Ishikawa (cell line): ENCODE results near the gene MTF2.

Source experiments
- CEBPB ChIP-seq: IDR thresholded peaks from 2 replicates; pipeline ENCODE4 v1.6.1; 2012
- CREB1 ChIP-seq: IDR thresholded peaks from 2 replicates; pipeline ENCODE4 v1.6.1; 2012; ENCODE audit warnings: low read depth
- EGR1 ChIP-seq: IDR thresholded peaks from 2 replicates; pipeline ENCODE4 v1.6.1; 2012
- EP300 ChIP-seq: IDR thresholded peaks from 2 replicates; pipeline ENCODE4 v1.6.1; 2012; ENCODE audit warnings: borderline replicate concordance
- FOXM1 ChIP-seq: IDR thresholded peaks from 2 replicates; pipeline ENCODE4 v1.6.1; 2012; ENCODE audit warnings: low read depth, borderline replicate concordance
- MAX ChIP-seq: IDR thresholded peaks from 2 replicates; pipeline ENCODE4 v1.6.1; 2012
- NFIC ChIP-seq: IDR thresholded peaks from 2 replicates; pipeline ENCODE4 v1.6.1; 2012
- RAD21 ChIP-seq: IDR thresholded peaks from 2 replicates; pipeline ENCODE4 v1.6.1; 2012; ENCODE audit warnings: low read depth
- REST ChIP-seq: IDR thresholded peaks from 2 replicates; pipeline ENCODE4 v1.6.1; 2012; ENCODE audit warnings: low read depth, mild to moderate bottlenecking
- TAF1 ChIP-seq: IDR thresholded peaks from 2 replicates; pipeline ENCODE4 v1.6.1; 2012; ENCODE audit warnings: low read depth, mild to moderate bottlenecking
- TCF12 ChIP-seq: IDR thresholded peaks from 2 replicates; pipeline ENCODE4 v1.6.1; 2012; ENCODE audit warnings: low read depth
- TEAD4 ChIP-seq: IDR thresholded peaks from 2 replicates; pipeline ENCODE4 v1.6.1; 2012
- USF1 ChIP-seq: IDR thresholded peaks from 2 replicates; pipeline ENCODE4 v1.6.1; 2012
- YY1 ChIP-seq: IDR thresholded peaks from 2 replicates; pipeline ENCODE4 v1.6.1; 2012; ENCODE audit warnings: low read depth
- ZBTB7A ChIP-seq: IDR thresholded peaks from 2 replicates; pipeline ENCODE4 v1.6.1; 2012; ENCODE audit warnings: low read depth

MTF2 gene

GRCh38 chr1:93159337-93159736, 80.3 kb downstream of the MTF2 start:
- TF ChIP-seq MAX (no peak), TEAD4 (no peak), TAF1 (no peak), NFIC (no peak), YY1 (no peak), CREB1 (no peak), CEBPB (no peak), EP300 (no peak), FOXM1 (no peak), REST (no peak), RAD21 (no peak)

GRCh38 chr1:93164816-93165215, 85.7 kb downstream of the MTF2 start:
- TF ChIP-seq YY1 (no peak), EGR1 (no peak), TAF1 (no peak), REST (no peak), EP300 (no peak), ZBTB7A (no peak), TCF12 (no peak), NFIC (no peak), FOXM1 (no peak), USF1 (no peak), CREB1 (no peak), MAX (no peak), CEBPB (no peak), TEAD4 (no peak), RAD21 (no peak)

- TF ChIP-seq YY1 (no peak), NFIC (no peak), EP300 (no peak), FOXM1 (no peak), RAD21 (no peak), EGR1 (no peak), CEBPB (no peak), MAX (no peak), CREB1 (no peak), ZBTB7A (no peak), USF1 (no peak), TEAD4 (no peak)
Observed at GRCh38 chr1:93167006-93167405, 87.9 kb downstream of the MTF2 start.

- TF ChIP-seq ZBTB7A, result no peak
- no peak for TF ChIP-seq EGR1
- no peak for TF ChIP-seq FOXM1
- TF ChIP-seq TAF1, result no peak
- no peak for TF ChIP-seq TCF12
- no peak for TF ChIP-seq RAD21
- no peak for TF ChIP-seq NFIC
Observed at GRCh38 chr1:93171549-93172034, 92.5 kb downstream of the MTF2 start.

- no peak for TF ChIP-seq NFIC
- no peak for TF ChIP-seq MAX
- no peak for TF ChIP-seq TEAD4
- TF ChIP-seq CREB1, result no peak
Observed at GRCh38 chr1:93172778-93173177, 93.7 kb downstream of the MTF2 start.

- TF ChIP-seq EP300 (no peak), ZBTB7A (no peak), CREB1 (no peak), TEAD4 (no peak), NFIC (no peak), MAX (no peak), REST (no peak), TCF12 (no peak), RAD21 (no peak), YY1 (no peak), CEBPB (no peak), FOXM1 (no peak), USF1 (no peak), EGR1 (no peak), TAF1 (no peak)
Observed at GRCh38 chr1:93177991-93178390, 98.9 kb downstream of the MTF2 start.
